HepG2 (cell line): ENCODE measurements around the gene CELF5. TPM values are rescaled to one million over a fixed set of nuclear protein-coding genes. Genes with fewer than 3 reads are reported as not detected.
A peak's percentile ranks its signal among the peaks of the same experiment; 100 is the strongest.

Experiments used
- ATF5 ChIP-seq: sonication (generic); formaldehyde crosslinking; IDR thresholded peaks from 2 replicates; pipeline ENCODE4 v1.4.0; 2020; ENCODE audit warnings: mild to moderate bottlenecking, low read depth, missing genetic modification reagents
- CHD2 ChIP-seq: IDR thresholded peaks from 2 replicates; pipeline ENCODE4 v1.6.1; 2011; ENCODE audit warnings: low read depth, low read length, improper control_type of control experiment
- FOXO4 ChIP-seq: sonication (generic); formaldehyde crosslinking; conservative IDR thresholded peaks from 2 replicates; pipeline ENCODE4 v1.8.1; 2023; ENCODE audit warnings: missing genetic modification reagents
- MEIS1 ChIP-seq: sonication (generic); formaldehyde crosslinking; IDR thresholded peaks from 2 replicates; pipeline ENCODE4 v1.9.0; 2021; ENCODE audit warnings: mild to moderate bottlenecking, missing genetic modification reagents, moderate library complexity, borderline replicate concordance
- PHF20 ChIP-seq: sonication (generic); formaldehyde crosslinking; IDR thresholded peaks from 2 replicates; pipeline ENCODE4 v1.5.0; 2020; ENCODE audit warnings: mild to moderate bottlenecking, missing genetic modification reagents
- PRDM4 ChIP-seq: sonication (generic); formaldehyde crosslinking; IDR thresholded peaks from 2 replicates; pipeline ENCODE4 v1.9.0; 2021; ENCODE audit warnings: missing genetic modification reagents, borderline replicate concordance
- TRAFD1 ChIP-seq: sonication (generic); formaldehyde crosslinking; IDR thresholded peaks from 2 replicates; pipeline ENCODE4 v1.5.1; 2020; ENCODE audit warnings: missing genetic modification reagents, mild to moderate bottlenecking, borderline replicate concordance
- ZBTB40 ChIP-seq, 2 experiments: fragments of 450-650 bp in 1 of 2; sonication (generic) in 1 of 2; formaldehyde crosslinking in 1 of 2; IDR thresholded peaks; 2 replicates each; pipeline versions ENCODE4 v1.6.1 to v1.8.0; 2016 to 2022; ENCODE audit warnings: antibody characterized with exemption in 1 of 2, mild to moderate bottlenecking in 1 of 2, missing genetic modification reagents in 1 of 2
- ZFP90 ChIP-seq: sonication (generic); formaldehyde crosslinking; IDR thresholded peaks from 2 replicates; pipeline ENCODE4 v1.8.0; 2022; ENCODE audit warnings: missing genetic modification reagents, mild to moderate bottlenecking, inconsistent platforms, borderline replicate concordance
- ZNF672 ChIP-seq: sonication (generic); formaldehyde crosslinking; IDR thresholded peaks from 2 replicates; pipeline ENCODE4 v1.8.1; 2022; ENCODE audit warnings: missing genetic modification reagents
- polyA plus RNA-seq, 8 experiments: library from polyadenylated mRNA; depleted of rRNA in 3 of 8; stranded (reverse) in 7 of 8; unstranded in 1 of 8; fragments of >200 nt; fragmentation: Illumina TruSeq in 4 of 8; extraction: Trizol in 4 of 8; gene quantifications; 2 replicates each; pipeline versions ENCODE4 v1.2.1 to v1.2.3, GENCODE V29; 2011 to 2016; ENCODE audit warnings: low read depth in 4 of 8, missing spikeins in 1 of 8, mixed read lengths in 1 of 8; ENCODE audit not compliant: insufficient read depth in 1 of 8
- total RNA-seq, 5 experiments: library from RNA; depleted of rRNA; stranded (reverse); fragments of >200 nt; fragmentation: Illumina TruSeq; extraction: Trizol; gene quantifications; 2 replicates each; pipeline ENCODE4 v1.2.3, GENCODE V29; 2016; ENCODE audit warnings: low read depth in 1 of 5

CELF5 gene
- total and polyA plus RNA-seq, 2 of the 13 experiments (the other 11 are each of a cell fraction or from before 2014, with no cell fraction given), result 0.31 to 0.84 TPM

- TF ChIP-seq ZBTB40 (IDR thresholded peaks at IDR 0.05) (no peak), ZBTB40 (CRISPR knock-in tag; IDR thresholded peaks at IDR 0.05) (0 out of 2 replicates have a peak, but pooled peaks have one; percentile 33), ZFP90 (CRISPR knock-in tag) (no peak), MEIS1 (CRISPR knock-in tag) (peak; percentile 77; the same call in 1 of the 2 replicates), PRDM4 (no peak), FOXO4 (CRISPR knock-in tag) (no peak), ZNF672 (no peak), PHF20 (CRISPR knock-in tag) (no peak), ATF5 (CRISPR knock-in tag) (0 out of 2 replicates have a peak, but pooled peaks have one; percentile 88), CHD2 (no peak), TRAFD1 (CRISPR knock-in tag) (no peak)
Observed at GRCh38 chr19:3186160-3186688, 38.2 kb upstream of the CELF5 start (continued).
